Measurements from ENCODE around the gene PLEKHH3. TPM values are rescaled to one million over a fixed set of nuclear protein-coding genes. Genes with fewer than 3 reads are reported as not detected.

The PLEKHH3 gene
- total RNA-seq, 1 experiment from 2014 or later = 11.9 TPM

- BruUV-seq (replicated peaks) = no TSS peak
- no peaks in the 10 kb centered on the region for H3K9me3 ChIP-seq (ENCODE audit: low read depth, low read length, poor library complexity, severe bottlenecking)
- peaks cover 22% of the 10 kb centered on the region for H3K4me1 ChIP-seq (ENCODE audit: insufficient read depth, low read length, poor library complexity, severe bottlenecking)
- H3K27me3 ChIP-seq (replicated peaks; ENCODE audit: insufficient read depth, low read depth, low read length, poor library complexity) = no peaks in the 10 kb centered on the region
- no peaks in the 10 kb centered on the region for H3K36me3 ChIP-seq (ENCODE audit: insufficient read depth, low read length, poor library complexity, severe bottlenecking)
- DNase-seq (ENCODE audit: low spot score) = peak; percentile 66
- peak within 1 kb of the TSS; percentile 52 for H3K4me3 ChIP-seq (ENCODE audit: low read depth, low read length, poor library complexity, severe bottlenecking)
- ChIA-PET POLR2A (ENCODE audit: low non-redundant PET) (no interaction called here), CTCF (interaction anchor here (2.0 kb wide), 1 partner anchor 104 kb away, joined by 9 read pairs; the partner anchor contains the start of gene PSMC3IP)
- peak within 1 kb of the TSS; percentile 16 for H3K27ac ChIP-seq (ENCODE audit: low read depth, low read length, poor library complexity, severe bottlenecking)
- TF ChIP-seq EZH2 (IDR thresholded peaks at IDR 0.05; ENCODE audit: borderline replicate concordance, low read depth, low read length, poor library complexity, severe bottlenecking) = no peak
- TF ChIP-seq, protein P1, sequence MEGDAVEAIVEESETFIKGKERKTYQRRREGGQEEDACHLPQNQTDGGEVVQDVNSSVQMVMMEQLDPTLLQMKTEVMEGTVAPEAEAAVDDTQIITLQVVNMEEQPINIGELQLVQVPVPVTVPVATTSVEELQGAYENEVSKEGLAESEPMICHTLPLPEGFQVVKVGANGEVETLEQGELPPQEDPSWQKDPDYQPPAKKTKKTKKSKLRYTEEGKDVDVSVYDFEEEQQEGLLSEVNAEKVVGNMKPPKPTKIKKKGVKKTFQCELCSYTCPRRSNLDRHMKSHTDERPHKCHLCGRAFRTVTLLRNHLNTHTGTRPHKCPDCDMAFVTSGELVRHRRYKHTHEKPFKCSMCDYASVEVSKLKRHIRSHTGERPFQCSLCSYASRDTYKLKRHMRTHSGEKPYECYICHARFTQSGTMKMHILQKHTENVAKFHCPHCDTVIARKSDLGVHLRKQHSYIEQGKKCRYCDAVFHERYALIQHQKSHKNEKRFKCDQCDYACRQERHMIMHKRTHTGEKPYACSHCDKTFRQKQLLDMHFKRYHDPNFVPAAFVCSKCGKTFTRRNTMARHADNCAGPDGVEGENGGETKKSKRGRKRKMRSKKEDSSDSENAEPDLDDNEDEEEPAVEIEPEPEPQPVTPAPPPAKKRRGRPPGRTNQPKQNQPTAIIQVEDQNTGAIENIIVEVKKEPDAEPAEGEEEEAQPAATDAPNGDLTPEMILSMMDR (conservative IDR thresholded peaks at IDR 0.05; ENCODE audit: low read depth, low read length) = no peak
- intact Hi-C loops (cut with micrococcal nuclease; ENCODE audit: unreplicated experiment) = no loop called here
Measured at GRCh38 chr17:42681976-42682721, 5.4 kb upstream of the PLEKHH3 start, which contains the start of gene CNTNAP1. TSS of gene CNTNAP1 (plus strand) at chr17:42682531. CDS start at chr17:42682830, 299 bp downstream.

DNA sequence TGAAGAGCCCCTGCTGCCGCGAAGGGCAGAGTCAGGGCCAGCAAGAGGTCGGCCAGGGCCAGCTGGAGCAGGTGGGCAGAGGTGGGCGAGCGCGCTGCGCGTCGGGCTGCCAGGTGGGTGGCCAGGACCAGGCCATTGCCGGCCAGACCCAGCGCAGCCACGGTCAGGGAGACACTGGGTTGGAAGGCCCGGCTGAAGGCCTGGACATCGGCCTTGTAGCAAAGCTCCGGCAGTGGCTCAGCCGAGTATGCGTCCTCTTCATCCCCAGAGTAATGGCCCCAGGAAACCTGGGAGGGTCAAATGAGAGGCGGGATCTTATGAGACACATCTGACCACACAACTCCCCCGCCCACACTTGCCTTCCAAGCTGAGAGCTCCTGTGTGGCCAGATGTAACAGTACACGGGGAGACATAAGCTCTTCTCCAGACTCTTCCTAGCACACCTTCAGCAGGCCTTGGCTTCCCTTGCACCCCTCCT, 3.6 kb upstream of the PLEKHH3 start:
- TF ChIP-seq, protein P1 (conservative IDR thresholded peaks at IDR 0.05; ENCODE audit: low read depth, low read length) = no peak
- TF ChIP-seq EZH2 (IDR thresholded peaks at IDR 0.05; ENCODE audit: borderline replicate concordance, low read depth, low read length, poor library complexity, severe bottlenecking) = no peak
- H3K9me3 ChIP-seq (ENCODE audit: low read depth, low read length, poor library complexity, severe bottlenecking) = no peaks in the 10 kb centered on the region
- DNase-seq (ENCODE audit: low spot score) = no peak
- H3K36me3 ChIP-seq (ENCODE audit: insufficient read depth, low read length, poor library complexity, severe bottlenecking) = no peaks in the 10 kb centered on the region
- H3K4me1 ChIP-seq (ENCODE audit: insufficient read depth, low read length, poor library complexity, severe bottlenecking) = peaks cover 22% of the 10 kb centered on the region
- H3K27ac ChIP-seq (ENCODE audit: low read depth, low read length, poor library complexity, severe bottlenecking) = peak overlapping the region; percentile 88
- H3K27me3 ChIP-seq (replicated peaks; ENCODE audit: insufficient read depth, low read depth, low read length, poor library complexity) = no peaks in the 10 kb centered on the region
- ChIA-PET POLR2A (ENCODE audit: low non-redundant PET) (no interaction called here), CTCF (interaction anchor here (0.5 to 2.6 kb wide), 2 partner anchors 102 to 150 kb away, joined by 5 to 14 read pairs; no protein-coding TSS in a partner anchor)
- no peak overlapping the region for H3K4me3 ChIP-seq (ENCODE audit: low read depth, low read length, poor library complexity, severe bottlenecking)
- intact Hi-C loops (cut with micrococcal nuclease; ENCODE audit: unreplicated experiment) = no loop called here
- no TSS peak for BruUV-seq (replicated peaks)

DNA sequence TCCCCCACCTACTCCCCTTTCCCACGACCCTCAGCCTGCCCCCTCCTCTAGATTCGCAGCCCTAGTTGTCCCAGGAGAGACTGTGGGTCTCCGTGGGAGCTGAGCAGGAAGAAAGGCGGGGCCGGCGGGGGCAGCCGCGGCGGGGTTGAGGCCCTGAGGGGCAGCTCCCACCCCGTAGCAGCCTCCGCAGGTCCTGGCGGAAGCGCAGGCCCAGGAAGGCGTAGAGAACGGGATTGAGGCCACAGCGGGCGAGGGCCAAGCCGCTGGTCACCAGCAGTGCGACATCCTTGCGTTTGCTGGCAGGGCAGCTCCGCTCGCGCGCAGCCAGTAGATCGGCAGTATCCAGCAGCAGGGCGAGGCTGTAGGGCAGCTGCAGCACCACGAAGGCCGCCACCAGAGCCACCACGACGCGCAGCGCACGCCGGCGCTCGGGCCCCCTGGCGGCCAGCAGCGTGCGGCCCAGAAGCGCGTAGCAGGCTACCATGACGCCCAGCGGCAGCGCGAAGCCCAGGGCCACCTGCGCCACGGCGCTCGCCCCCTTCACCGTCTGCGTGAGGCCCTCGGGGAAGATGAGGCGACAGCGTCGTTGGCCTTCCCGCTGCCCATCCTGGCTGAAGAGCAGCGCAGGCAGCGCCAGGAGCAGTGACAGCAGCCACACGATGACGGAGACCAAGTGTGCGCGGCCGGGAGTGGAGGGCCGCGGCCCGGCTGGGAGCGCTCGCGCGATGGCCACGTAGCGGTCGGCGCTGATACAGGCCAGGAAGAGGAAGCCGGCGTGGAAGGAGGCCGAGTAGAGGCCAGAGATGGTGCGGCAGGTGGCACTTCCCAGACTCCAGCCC, 2.9 kb upstream of the PLEKHH3 start:
- H3K36me3 ChIP-seq (ENCODE audit: insufficient read depth, low read length, poor library complexity, severe bottlenecking) = no peaks in the 10 kb centered on the region
- peak overlapping the region; percentile 88 for H3K27ac ChIP-seq (ENCODE audit: low read depth, low read length, poor library complexity, severe bottlenecking)
- H3K27me3 ChIP-seq (replicated peaks; ENCODE audit: insufficient read depth, low read depth, low read length, poor library complexity) = no peaks in the 10 kb centered on the region
- intact Hi-C loops (cut with micrococcal nuclease; ENCODE audit: unreplicated experiment) = loop anchor here (5.0 kb wide), 1 partner anchor 102 kb away; the partner anchor contains the start of gene PSMC3IP
- H3K9me3 ChIP-seq (ENCODE audit: low read depth, low read length, poor library complexity, severe bottlenecking) = no peaks in the 10 kb centered on the region
- H3K4me1 ChIP-seq (ENCODE audit: insufficient read depth, low read length, poor library complexity, severe bottlenecking) = peaks cover 27% of the 10 kb centered on the region
- BruUV-seq (replicated peaks) = no TSS peak
- peak overlapping the region; percentile 49 for H3K4me3 ChIP-seq (ENCODE audit: low read depth, low read length, poor library complexity, severe bottlenecking)
- TF ChIP-seq EZH2 (IDR thresholded peaks at IDR 0.05; ENCODE audit: borderline replicate concordance, low read depth, low read length, poor library complexity, severe bottlenecking) = no peak
- TF ChIP-seq, protein P1 (conservative IDR thresholded peaks at IDR 0.05; ENCODE audit: low read depth, low read length) = peak; percentile 57
- DNase-seq (ENCODE audit: low spot score) = peak; percentile 72
- ChIA-PET POLR2A (ENCODE audit: low non-redundant PET) (no interaction called here), CTCF (interaction anchor here (0.5 to 2.6 kb wide), 3 partner anchors 18 to 149 kb away, joined by 5 to 14 read pairs (median 7); no protein-coding TSS in a partner anchor)

Measured in A673 (cell line).